ENCODE results near the gene GRIN1. TPM values are rescaled to one million over a fixed set of nuclear protein-coding genes. Genes with fewer than 3 reads are reported as not detected.

Gene GRIN1
- total and polyA plus RNA-seq, 2 of the 13 experiments (the other 11 are each of a cell fraction or from before 2014, with no cell fraction given), result 0.13 TPM; not detected in 1

DNA sequence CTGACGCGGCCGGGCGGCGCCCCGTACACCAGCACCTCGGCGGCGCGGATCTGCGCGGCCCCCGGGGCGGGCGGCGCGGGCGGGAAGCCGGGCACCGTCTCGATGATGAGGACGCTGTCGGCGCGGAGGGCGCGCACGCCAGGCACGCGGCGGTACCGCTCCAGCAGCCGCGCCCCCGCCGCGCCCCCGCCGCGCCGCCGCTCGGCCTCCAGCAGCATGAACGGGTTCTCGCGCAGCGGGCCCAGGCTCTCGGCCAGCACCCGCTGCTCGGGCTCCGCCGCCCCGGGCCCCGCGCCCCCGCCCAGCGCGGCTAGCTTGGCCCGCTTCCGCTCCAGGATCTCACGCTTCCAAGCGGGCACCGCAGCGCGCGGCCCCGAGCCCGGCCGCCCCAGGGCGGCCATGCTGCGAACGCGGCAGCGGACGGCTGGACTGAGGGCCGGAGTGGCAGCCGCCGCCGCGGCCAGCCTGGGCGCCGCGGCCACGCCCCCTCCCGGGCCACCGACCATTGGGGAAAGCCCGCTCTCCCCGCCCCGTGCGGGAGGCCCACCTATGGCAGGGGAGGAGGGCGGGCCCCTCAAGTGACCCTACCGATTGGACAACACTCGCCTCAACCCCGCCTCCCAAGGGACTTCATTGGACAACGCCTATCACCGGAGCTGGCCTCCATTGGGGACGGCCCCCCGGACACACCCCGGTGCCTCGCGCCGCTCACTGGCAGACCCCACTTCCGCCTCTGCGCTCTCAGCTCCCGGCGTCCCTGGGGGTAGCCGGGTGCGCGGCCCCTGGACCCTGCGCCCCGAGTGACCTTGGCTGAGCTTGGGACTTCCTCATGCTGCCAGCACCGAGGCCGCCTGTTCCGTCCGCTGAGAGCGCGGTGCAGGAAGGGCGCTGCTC is 61.6 kb downstream of the GRIN1 start, which contains the start of gene TPRN (continued):
- TF ChIP-seq ZBTB40 (IDR thresholded peaks at IDR 0.05), result no peak
- peak; percentile 53; the same call in 1 of the 2 replicates for TF ChIP-seq ZBTB40 (CRISPR knock-in tag; IDR thresholded peaks at IDR 0.05)
- TF ChIP-seq SP140L (CRISPR knock-in tag; IDR thresholded peaks at IDR 0.05; ENCODE audit: borderline replicate concordance), result no peak
- TF ChIP-seq ZNF44 (CRISPR knock-in tag; IDR thresholded peaks at IDR 0.05), result peak; percentile 83; the same call in 1 of the 2 replicates
- TF ChIP-seq, protein P1, sequence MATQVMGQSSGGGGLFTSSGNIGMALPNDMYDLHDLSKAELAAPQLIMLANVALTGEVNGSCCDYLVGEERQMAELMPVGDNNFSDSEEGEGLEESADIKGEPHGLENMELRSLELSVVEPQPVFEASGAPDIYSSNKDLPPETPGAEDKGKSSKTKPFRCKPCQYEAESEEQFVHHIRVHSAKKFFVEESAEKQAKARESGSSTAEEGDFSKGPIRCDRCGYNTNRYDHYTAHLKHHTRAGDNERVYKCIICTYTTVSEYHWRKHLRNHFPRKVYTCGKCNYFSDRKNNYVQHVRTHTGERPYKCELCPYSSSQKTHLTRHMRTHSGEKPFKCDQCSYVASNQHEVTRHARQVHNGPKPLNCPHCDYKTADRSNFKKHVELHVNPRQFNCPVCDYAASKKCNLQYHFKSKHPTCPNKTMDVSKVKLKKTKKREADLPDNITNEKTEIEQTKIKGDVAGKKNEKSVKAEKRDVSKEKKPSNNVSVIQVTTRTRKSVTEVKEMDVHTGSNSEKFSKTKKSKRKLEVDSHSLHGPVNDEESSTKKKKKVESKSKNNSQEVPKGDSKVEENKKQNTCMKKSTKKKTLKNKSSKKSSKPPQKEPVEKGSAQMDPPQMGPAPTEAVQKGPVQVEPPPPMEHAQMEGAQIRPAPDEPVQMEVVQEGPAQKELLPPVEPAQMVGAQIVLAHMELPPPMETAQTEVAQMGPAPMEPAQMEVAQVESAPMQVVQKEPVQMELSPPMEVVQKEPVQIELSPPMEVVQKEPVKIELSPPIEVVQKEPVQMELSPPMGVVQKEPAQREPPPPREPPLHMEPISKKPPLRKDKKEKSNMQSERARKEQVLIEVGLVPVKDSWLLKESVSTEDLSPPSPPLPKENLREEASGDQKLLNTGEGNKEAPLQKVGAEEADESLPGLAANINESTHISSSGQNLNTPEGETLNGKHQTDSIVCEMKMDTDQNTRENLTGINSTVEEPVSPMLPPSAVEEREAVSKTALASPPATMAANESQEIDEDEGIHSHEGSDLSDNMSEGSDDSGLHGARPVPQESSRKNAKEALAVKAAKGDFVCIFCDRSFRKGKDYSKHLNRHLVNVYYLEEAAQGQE (IDR thresholded peaks at IDR 0.05; ENCODE audit: borderline replicate concordance in 1 of 2, low read depth in 1 of 2, low read length in 2 of 2), result peak in 1 of 2 experiments; percentile 73; a peak in 1 of 4 replicates
- no peak for TF ChIP-seq ZNF383 (CRISPR knock-in tag; IDR thresholded peaks at IDR 0.05; ENCODE audit: borderline replicate concordance)
- peak; percentile 74; the same call in 1 of the 2 replicates for TF ChIP-seq ZNF343 (CRISPR knock-in tag; IDR thresholded peaks at IDR 0.05)
- no peak for TF ChIP-seq SNAPC5 (CRISPR knock-in tag; IDR thresholded peaks at IDR 0.05; ENCODE audit: borderline replicate concordance)
- no peak for TF ChIP-seq JUNB (CRISPR knock-in tag; IDR thresholded peaks at IDR 0.05; ENCODE audit: borderline replicate concordance)
- peak; percentile 43 for TF ChIP-seq TEAD3 (CRISPR knock-in tag; optimal IDR thresholded peaks at IDR 0.05; ENCODE audit: borderline replicate concordance)
- 0 out of 2 replicates have a peak, but pooled peaks have one; percentile 44 for TF ChIP-seq ZNF253 (CRISPR knock-in tag; IDR thresholded peaks at IDR 0.05; ENCODE audit: borderline replicate concordance)
- 0 out of 2 replicates have a peak, but pooled peaks have one; percentile 16 for TF ChIP-seq MTF1 (CRISPR knock-in tag; IDR thresholded peaks at IDR 0.05)
- TF ChIP-seq, protein P2, sequence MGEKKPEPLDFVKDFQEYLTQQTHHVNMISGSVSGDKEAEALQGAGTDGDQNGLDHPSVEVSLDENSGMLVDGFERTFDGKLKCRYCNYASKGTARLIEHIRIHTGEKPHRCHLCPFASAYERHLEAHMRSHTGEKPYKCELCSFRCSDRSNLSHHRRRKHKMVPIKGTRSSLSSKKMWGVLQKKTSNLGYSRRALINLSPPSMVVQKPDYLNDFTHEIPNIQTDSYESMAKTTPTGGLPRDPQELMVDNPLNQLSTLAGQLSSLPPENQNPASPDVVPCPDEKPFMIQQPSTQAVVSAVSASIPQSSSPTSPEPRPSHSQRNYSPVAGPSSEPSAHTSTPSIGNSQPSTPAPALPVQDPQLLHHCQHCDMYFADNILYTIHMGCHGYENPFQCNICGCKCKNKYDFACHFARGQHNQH (CRISPR knock-in tag; IDR thresholded peaks at IDR 0.05), result peak; percentile 91
- TF ChIP-seq ZNF782 (CRISPR knock-in tag; IDR thresholded peaks at IDR 0.05; ENCODE audit: borderline replicate concordance), result no peak

Data from HepG2 (cell line).